Activated CD8-positive, alpha-beta memory T cell treated with anti-CD3 and anti-CD28 coated beads, Interleukin-2, amount 50 U/mL, for 1 hour (primary cell): ENCODE data around the gene ETV2.
"Not testable (repeated sequence)": the region's sequence is repeated elsewhere in the genome, so short reads cannot be mapped to it uniquely, and the experiment has no call there.

Experiments used
- DNase-seq: peaks from one replicate; pipeline ENCODE4 v3.0.0-alpha.2; 2020; ENCODE audit errors: extremely low read depth

The ETV2 gene

GRCh38 chr19:35628264-35628564 is 13.3 kb upstream of the ETV2 start:
- DNase-seq = no peak

GRCh38 chr19:35628565-35629331 is 12.8 kb upstream of the ETV2 start, which contains the start of gene RBM42:
Gene RBM42, plus strand, starts transcription at chr19:35629036. Its CDS starts 118 bp downstream, at chr19:35629154.
- peak; percentile 95 for DNase-seq

GRCh38 chr19:35629332-35629633 is 12.3 kb upstream of the ETV2 start:
- no peak for DNase-seq

- DNase-seq = no peak
Observed at GRCh38 chr19:35633727-35634440, 7.7 kb upstream of the ETV2 start.

- no peak for DNase-seq
Observed at GRCh38 chr19:35636651-35637050, 4.9 kb upstream of the ETV2 start.

GRCh38 chr19:35637165-35637564 is 4.4 kb upstream of the ETV2 start:
- no peak for DNase-seq

GRCh38 chr19:35639321-35639639 is 2.3 kb upstream of the ETV2 start:
- no peak for DNase-seq

GRCh38 chr19:35639863-35640262 is 1.7 kb upstream of the ETV2 start:
- DNase-seq = no peak

GRCh38 chr19:35642312-35642711 is 767 bp downstream of the ETV2 start:
- DNase-seq = no peak

GRCh38 chr19:35642798-35643254 is 1.3 kb downstream of the ETV2 start:
- no peak for DNase-seq

GRCh38 chr19:35643255-35644205 is 2.0 kb downstream of the ETV2 start:
- DNase-seq = peak; percentile 45

GRCh38 chr19:35644206-35644986 is 2.9 kb downstream of the ETV2 start:
- peak; percentile 85 for DNase-seq

GRCh38 chr19:35644987-35645679 is 3.6 kb downstream of the ETV2 start:
- DNase-seq = no peak

- DNase-seq = no peak
Observed at GRCh38 chr19:35645680-35646511, 4.4 kb downstream of the ETV2 start.

GRCh38 chr19:35648017-35648961 is 6.7 kb downstream of the ETV2 start, which contains the start of gene COX6B1:
Gene COX6B1, plus strand, starts transcription at chr19:35648323. Its CDS starts 2,921 bp downstream, at chr19:35651244.
- peak; percentile 88 for DNase-seq

GRCh38 chr19:35650581-35650980 is 9.0 kb downstream of the ETV2 start:
- DNase-seq = no peak

GRCh38 chr19:35654828-35655227 is 13.3 kb downstream of the ETV2 start:
- not testable (repeated sequence) for DNase-seq

- no peak for DNase-seq
Observed at GRCh38 chr19:35655600-35655999, 14.1 kb downstream of the ETV2 start.

GRCh38 chr19:35656700-35657099 is 15.2 kb downstream of the ETV2 start:
- no peak for DNase-seq
